Measurements from ENCODE around the gene CYB561. TPM values are rescaled to one million over a fixed set of nuclear protein-coding genes. Genes with fewer than 3 reads are reported as not detected.

CYB561 gene
- total and polyA plus RNA-seq, 2 experiments from 2014 or later, result 13.7 to 30.9 TPM

- no peak for DNase-seq (ENCODE audit: low spot score)
- no peaks in the 10 kb centered on the region for H3F3A ChIP-seq (replicated peaks; ENCODE audit: low read depth)
- no peaks in the 10 kb centered on the region; the same call in 2 of the 3 replicates for H3K36me3 Mint-ChIP-seq (ENCODE audit: low read depth)
- H2AFZ ChIP-seq, result no peak overlapping the region; the same call in 1 of the 2 replicates
- no peak overlapping the region for H3K27ac ChIP-seq (ENCODE audit: low read depth)
- H3K27ac Mint-ChIP-seq, result no peak overlapping the region
- H3K27me3 Mint-ChIP-seq (ENCODE audit: insufficient read depth, low read depth, poor library complexity), result peaks cover 2% of the 10 kb centered on the region
- peaks cover 4% of the 10 kb centered on the region; the same call in 1 of the 3 replicates for H3K4me1 Mint-ChIP-seq
- no peak overlapping the region for H3K4me2 ChIP-seq
- no peaks in the 10 kb centered on the region for H3K36me3 ChIP-seq (ENCODE audit: insufficient read depth)
- no peaks in the 10 kb centered on the region for H3K9me3 Mint-ChIP-seq
- no peaks in the 10 kb centered on the region for H3K9me2 ChIP-seq (ENCODE audit: insufficient read depth)
- no peak for ATAC-seq
- no peak overlapping the region for H3K4me3 Mint-ChIP-seq
- H3K4me3 ChIP-seq, result no peak overlapping the region
- H3K27me3 ChIP-seq (ENCODE audit: insufficient read depth), result no peaks in the 10 kb centered on the region
- no peaks in the 10 kb centered on the region for H3K79me2 ChIP-seq (replicated peaks; ENCODE audit: insufficient read depth)
- no peak for TF ChIP-seq EZH2 (IDR thresholded peaks at IDR 0.05; ENCODE audit: low read depth, unreplicated experiment)
- TF ChIP-seq POLR2AphosphoS5 (IDR thresholded peaks at IDR 0.05; ENCODE audit: low read depth), result no peak
- no peak for TF ChIP-seq EZH2phosphoT487 (IDR thresholded peaks at IDR 0.05; ENCODE audit: unreplicated experiment)
- no peak for TF ChIP-seq CREB1 (CRISPR knock-in tag; IDR thresholded peaks at IDR 0.05; ENCODE audit: low read depth)
- no peak for TF ChIP-seq CTCF (conservative IDR thresholded peaks at IDR 0.05; ENCODE audit: low read depth in 2 of 2)
- no peak for TF ChIP-seq ZNF331 (CRISPR knock-in tag; IDR thresholded peaks at IDR 0.05; ENCODE audit: low read depth)
- TF ChIP-seq ETS1 (IDR thresholded peaks at IDR 0.05), result no peak
- TF ChIP-seq STAT1 (IDR thresholded peaks at IDR 0.05; ENCODE audit: unreplicated experiment), result no peak
- TF ChIP-seq JUNB (IDR thresholded peaks at IDR 0.05; ENCODE audit: unreplicated experiment), result no peak
- no peak for TF ChIP-seq ZNF462 (CRISPR knock-in tag; IDR thresholded peaks at IDR 0.05)
- no peak for TF ChIP-seq REST (IDR thresholded peaks at IDR 0.05; ENCODE audit: unreplicated experiment)
- no peak for TF ChIP-seq ZNF114 (CRISPR knock-in tag; IDR thresholded peaks at IDR 0.05)
- no peak for TF ChIP-seq NANOG (IDR thresholded peaks at IDR 0.05; ENCODE audit: borderline replicate concordance)
- no peaks in the 10 kb centered on the region for H3K4me1 ChIP-seq (ENCODE audit: insufficient read depth)
- no peaks in the 10 kb centered on the region for H4K20me1 ChIP-seq (replicated peaks; ENCODE audit: insufficient read depth)
Observed at GRCh38 chr17:63491413-63491812, 45.3 kb upstream of the CYB561 start.

All from GM23338 (cell line).